Neural progenitor cell (in vitro differentiated cells): ENCODE data around the gene LUZP2.

Experiments
- EZH2phosphoT487 ChIP-seq: fragments of 200-600 bp; sonication (generic); IDR thresholded peaks from 2 replicates; pipeline ENCODE4 v1.6.1; 2017; ENCODE audit warnings: antibody characterized with exemption
- TF ChIP-seq, protein P1 (sequence below): fragments of 200-600 bp; sonication (generic); IDR thresholded peaks from 2 replicates; pipeline ENCODE4 v1.5.1; 2017; ENCODE audit warnings: antibody characterized with exemption, mild to moderate bottlenecking

DNA sequence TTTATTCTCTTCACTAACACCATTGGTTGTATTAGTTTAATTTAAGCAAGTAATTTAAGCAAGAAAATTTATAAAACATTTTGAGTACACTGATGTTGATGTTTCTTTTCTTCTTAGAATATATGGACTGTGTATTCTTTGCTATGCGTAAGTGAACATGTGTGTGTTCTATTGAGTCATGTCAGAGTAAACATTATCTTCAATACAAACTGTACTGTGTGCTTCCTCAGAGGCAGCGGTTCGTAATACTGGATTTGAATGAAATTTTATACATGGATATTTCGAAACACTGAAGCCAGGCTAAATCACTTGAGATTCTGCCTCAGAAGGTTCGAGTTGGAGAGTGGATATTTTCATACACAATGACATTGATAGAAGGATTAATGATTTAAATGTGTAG is 452.6 kb downstream of the LUZP2 start:
- TF ChIP-seq, protein P1, sequence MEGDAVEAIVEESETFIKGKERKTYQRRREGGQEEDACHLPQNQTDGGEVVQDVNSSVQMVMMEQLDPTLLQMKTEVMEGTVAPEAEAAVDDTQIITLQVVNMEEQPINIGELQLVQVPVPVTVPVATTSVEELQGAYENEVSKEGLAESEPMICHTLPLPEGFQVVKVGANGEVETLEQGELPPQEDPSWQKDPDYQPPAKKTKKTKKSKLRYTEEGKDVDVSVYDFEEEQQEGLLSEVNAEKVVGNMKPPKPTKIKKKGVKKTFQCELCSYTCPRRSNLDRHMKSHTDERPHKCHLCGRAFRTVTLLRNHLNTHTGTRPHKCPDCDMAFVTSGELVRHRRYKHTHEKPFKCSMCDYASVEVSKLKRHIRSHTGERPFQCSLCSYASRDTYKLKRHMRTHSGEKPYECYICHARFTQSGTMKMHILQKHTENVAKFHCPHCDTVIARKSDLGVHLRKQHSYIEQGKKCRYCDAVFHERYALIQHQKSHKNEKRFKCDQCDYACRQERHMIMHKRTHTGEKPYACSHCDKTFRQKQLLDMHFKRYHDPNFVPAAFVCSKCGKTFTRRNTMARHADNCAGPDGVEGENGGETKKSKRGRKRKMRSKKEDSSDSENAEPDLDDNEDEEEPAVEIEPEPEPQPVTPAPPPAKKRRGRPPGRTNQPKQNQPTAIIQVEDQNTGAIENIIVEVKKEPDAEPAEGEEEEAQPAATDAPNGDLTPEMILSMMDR, result no peak
- no peak for TF ChIP-seq EZH2phosphoT487
